HG03280 (cell line): ENCODE results near the gene EHMT1.

Experiments
- ATAC-seq: cut with Tn5 transposase; IDR thresholded peaks from one replicate; pipeline ENCODE4 v1.9.1; 2021; ENCODE audit warnings: mild to moderate bottlenecking, moderate library complexity; ENCODE audit not compliant: unreplicated experiment

EHMT1 gene

GRCh38 chr9:137671721-137672120 is 52.9 kb downstream of the EHMT1 start:
- ATAC-seq = no peak

GRCh38 chr9:137672907-137673791 is 54.3 kb downstream of the EHMT1 start:
- ATAC-seq = peak; percentile 63

- ATAC-seq = no peak
Measured at GRCh38 chr9:137673886-137674285, 55.1 kb downstream of the EHMT1 start.

GRCh38 chr9:137674307-137674975 is 55.6 kb downstream of the EHMT1 start:
- ATAC-seq = no peak

- no peak for ATAC-seq
Measured at GRCh38 chr9:137674976-137675320, 56.1 kb downstream of the EHMT1 start.

GRCh38 chr9:137676998-137677397 is 58.2 kb downstream of the EHMT1 start:
- ATAC-seq = no peak

- no peak for ATAC-seq
Measured at GRCh38 chr9:137678202-137678601, 59.4 kb downstream of the EHMT1 start.

- ATAC-seq = no peak
Measured at GRCh38 chr9:137679249-137679648, 60.4 kb downstream of the EHMT1 start.

GRCh38 chr9:137679695-137680305 is 61.0 kb downstream of the EHMT1 start:
- ATAC-seq = no peak

GRCh38 chr9:137680444-137681358 is 61.9 kb downstream of the EHMT1 start:
- ATAC-seq = no peak

GRCh38 chr9:137682428-137683105 is 63.8 kb downstream of the EHMT1 start:
- ATAC-seq = no peak

- no peak for ATAC-seq
Measured at GRCh38 chr9:137683262-137683864, 64.6 kb downstream of the EHMT1 start.

GRCh38 chr9:137685035-137685740 is 66.4 kb downstream of the EHMT1 start:
- ATAC-seq = no peak

- ATAC-seq = no peak
Measured at GRCh38 chr9:137685741-137686420, 67.1 kb downstream of the EHMT1 start.

GRCh38 chr9:137688261-137688660 is 69.5 kb downstream of the EHMT1 start:
- ATAC-seq = no peak

- no peak for ATAC-seq
Measured at GRCh38 chr9:137688725-137689124, 69.9 kb downstream of the EHMT1 start.

- ATAC-seq = no peak
Measured at GRCh38 chr9:137689745-137690529, 71.1 kb downstream of the EHMT1 start.
